C4-2B (cell line): Measurements from ENCODE around the gene RBM44.

Experiments
- CTCF ChIP-seq: fragments of 450-650 bp; conservative IDR thresholded peaks from 2 replicates; pipeline ENCODE4 v1.5.1; 2017; ENCODE audit warnings: mild to moderate bottlenecking
- ZFX ChIP-seq: fragments of 450-650 bp; IDR thresholded peaks from 2 replicates; pipeline ENCODE4 v1.6.1; 2017

GRCh38 chr2:237889811-237890210 is 91.2 kb downstream of the RBM44 start:
- TF ChIP-seq CTCF: no peak
- TF ChIP-seq ZFX: no peak
